22Rv1 (cell line): ENCODE data around the gene ZFAND2B.

Source experiments
- H3K27ac ChIP-seq: fragments of 450-650 bp; 2 replicates; pipeline ENCODE4 v1.5.1; 2017
- ZFX ChIP-seq: fragments of 450-650 bp; IDR thresholded peaks from 2 replicates; pipeline ENCODE4 v1.6.1; 2017; ENCODE audit warnings: antibody characterized with exemption, borderline replicate concordance
- TF ChIP-seq, protein P1 (sequence below): fragments of 450-650 bp; IDR thresholded peaks from 2 replicates; pipeline ENCODE4 v1.5.1; 2017; ENCODE audit warnings: mild to moderate bottlenecking

Gene ZFAND2B

DNA sequence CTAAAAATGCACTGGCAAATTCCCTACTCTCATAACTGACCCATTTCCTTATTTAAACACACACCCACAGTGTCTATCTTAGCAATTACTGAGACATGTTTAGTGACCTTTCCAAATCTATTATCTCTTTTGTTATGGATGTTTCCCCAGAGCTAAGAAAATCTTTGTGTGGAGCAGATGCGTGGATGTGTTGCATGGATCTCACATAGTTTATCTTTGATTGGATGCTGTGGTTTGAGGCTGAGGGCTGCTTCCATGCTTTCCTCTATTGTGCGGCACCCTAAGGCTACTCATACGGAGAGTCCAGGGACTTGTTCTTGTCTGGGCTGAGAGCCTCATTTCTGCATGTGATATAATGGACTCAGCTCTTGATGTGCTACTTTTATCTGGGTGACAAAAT, 27.7 kb downstream of the ZFAND2B start:
- TF ChIP-seq, protein P1, sequence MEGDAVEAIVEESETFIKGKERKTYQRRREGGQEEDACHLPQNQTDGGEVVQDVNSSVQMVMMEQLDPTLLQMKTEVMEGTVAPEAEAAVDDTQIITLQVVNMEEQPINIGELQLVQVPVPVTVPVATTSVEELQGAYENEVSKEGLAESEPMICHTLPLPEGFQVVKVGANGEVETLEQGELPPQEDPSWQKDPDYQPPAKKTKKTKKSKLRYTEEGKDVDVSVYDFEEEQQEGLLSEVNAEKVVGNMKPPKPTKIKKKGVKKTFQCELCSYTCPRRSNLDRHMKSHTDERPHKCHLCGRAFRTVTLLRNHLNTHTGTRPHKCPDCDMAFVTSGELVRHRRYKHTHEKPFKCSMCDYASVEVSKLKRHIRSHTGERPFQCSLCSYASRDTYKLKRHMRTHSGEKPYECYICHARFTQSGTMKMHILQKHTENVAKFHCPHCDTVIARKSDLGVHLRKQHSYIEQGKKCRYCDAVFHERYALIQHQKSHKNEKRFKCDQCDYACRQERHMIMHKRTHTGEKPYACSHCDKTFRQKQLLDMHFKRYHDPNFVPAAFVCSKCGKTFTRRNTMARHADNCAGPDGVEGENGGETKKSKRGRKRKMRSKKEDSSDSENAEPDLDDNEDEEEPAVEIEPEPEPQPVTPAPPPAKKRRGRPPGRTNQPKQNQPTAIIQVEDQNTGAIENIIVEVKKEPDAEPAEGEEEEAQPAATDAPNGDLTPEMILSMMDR = no peak
- no peak for TF ChIP-seq ZFX

DNA sequence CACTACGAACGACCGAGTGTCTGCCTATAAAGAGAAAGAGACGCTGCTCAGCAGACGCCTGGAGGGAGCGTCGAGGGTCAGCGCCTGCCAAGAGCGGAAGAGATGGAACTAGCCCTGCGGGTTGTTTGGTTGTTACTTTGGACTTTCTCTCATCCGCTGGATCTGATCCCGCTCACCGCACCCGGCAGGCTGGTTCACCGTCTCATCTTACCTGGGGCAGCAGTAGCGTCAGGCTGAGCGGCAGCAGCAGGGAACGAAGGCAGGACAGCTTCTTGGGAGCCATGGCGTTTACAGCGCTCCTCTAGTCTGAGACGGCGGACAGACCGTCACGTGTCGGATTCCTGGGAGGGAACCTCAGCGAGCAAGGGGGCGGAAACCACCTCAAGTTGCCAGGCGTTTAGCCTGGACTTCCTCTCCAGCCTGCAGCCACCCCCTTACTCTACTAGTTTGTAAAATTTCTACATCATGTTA, 36.7 kb downstream of the ZFAND2B start:
- peak overlapping the region; percentile 88 for H3K27ac ChIP-seq
- no peak for TF ChIP-seq ZFX
- TF ChIP-seq, protein P1 = no peak

More for the DNA sequence above, 27.7 kb downstream of the ZFAND2B start:
- H3K27ac ChIP-seq = no peak overlapping the region

DNA sequence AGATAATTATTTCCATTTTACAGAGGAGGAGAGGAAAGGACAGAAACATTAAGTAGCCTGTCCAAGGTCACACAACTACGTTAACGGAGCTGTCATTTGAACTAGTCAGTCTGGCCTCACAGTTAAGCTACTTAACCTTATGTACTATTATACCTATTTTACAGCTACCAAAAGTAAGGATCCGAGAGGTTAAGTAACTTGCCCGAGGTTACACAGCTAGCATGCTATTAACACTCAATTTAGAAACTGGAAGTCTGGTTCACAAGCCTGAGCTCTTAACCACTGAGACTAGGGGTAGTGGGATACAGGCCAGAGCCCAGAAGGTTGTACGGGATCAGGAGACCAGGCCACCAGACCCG, 38.2 kb downstream of the ZFAND2B start:
- TF ChIP-seq, protein P1 = no peak
- no peak for TF ChIP-seq ZFX
- H3K27ac ChIP-seq = peak overlapping the region; percentile 88

DNA sequence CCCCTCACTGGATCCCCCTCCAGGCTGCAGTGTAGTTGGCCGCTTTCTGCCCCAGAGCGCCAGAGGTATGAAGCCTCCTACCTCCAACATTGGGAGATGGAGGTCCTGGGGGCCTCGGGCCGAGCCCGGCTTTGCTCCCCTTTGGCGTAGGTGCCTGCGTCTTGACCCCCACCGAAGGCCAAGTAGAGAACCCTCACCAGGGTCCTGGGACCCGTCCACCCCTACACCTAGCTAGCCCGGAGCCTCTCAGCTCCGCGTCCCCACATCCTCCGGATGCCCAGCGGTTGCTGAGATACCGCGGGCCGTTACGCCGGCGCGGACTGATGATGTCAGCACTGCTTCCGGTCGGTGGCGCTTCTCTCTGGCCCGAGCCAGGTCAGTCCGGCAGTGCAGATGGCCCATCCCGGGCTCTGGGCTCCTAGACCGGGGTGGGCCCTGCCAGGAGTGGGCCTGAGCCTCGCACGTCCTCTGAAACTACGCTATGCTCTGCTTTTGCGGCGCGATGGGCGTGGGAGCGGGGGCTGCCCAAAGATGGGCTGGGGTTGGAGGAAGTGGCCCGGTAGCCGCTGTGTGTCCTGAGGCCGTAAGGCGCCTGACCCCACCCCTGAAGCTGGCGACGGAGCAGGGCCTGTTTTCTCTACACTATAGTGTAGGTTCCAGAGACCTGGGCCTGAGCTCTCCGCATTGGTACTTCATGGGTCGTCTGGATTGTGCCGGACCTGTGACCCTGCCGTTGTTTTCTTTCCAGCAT, 38.7 kb downstream of the ZFAND2B start, which contains the start of the genes GLB1L and STK16:
Gene GLB1L (minus strand): TSS at position 297 of the 751 bp plus-strand sequence. CDS start 1,871 bp downstream, outside the sequence.
Gene STK16 (plus strand): TSS at position 332 of the 751 bp plus-strand sequence. CDS start 521 bp downstream, outside the sequence.
- H3K27ac ChIP-seq = peak within 1 kb of the TSS; percentile 88
- TF ChIP-seq, protein P1 = no peak
- no peak for TF ChIP-seq ZFX

DNA sequence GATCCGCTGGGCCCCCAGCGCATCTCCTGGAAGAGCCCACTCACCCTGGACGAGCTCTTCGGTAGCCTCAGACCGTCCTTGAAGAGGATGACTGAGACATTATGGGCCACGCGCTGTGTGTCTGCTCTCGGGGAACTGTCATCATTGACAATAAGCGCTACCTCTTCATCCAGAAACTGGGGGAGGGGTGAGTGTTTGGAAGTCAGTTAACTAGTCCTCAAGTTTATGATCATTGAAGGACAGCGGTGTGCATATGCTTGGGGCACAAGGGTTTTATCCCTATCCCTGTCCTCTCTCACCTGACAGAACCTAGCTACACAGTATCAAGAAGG, 39.3 kb downstream of the ZFAND2B start:
- TF ChIP-seq ZFX = no peak
- TF ChIP-seq, protein P1 = no peak
- H3K27ac ChIP-seq = peak overlapping the region; percentile 88

DNA sequence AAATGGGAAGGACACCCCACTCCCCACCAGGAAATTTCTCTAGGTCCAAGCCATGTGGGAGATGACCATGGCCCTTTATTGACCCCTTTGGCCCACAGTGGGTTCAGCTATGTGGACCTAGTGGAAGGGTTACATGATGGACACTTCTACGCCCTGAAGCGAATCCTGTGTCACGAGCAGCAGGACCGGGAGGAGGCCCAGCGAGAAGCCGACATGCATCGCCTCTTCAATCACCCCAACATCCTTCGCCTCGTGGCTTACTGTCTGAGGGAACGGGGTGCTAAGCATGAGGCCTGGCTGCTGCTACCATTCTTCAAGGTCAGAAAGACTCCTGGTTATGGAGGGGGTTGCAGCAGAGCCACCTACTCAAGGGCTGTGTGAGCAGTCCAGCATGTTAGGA, 40.0 kb downstream of the ZFAND2B start:
- H3K27ac ChIP-seq = peak overlapping the region; percentile 88
- TF ChIP-seq, protein P1 = no peak
- TF ChIP-seq ZFX = no peak
